KG1 (cell line): Measurements from ENCODE around the gene MPPE1.
"Not testable (repeated sequence)": the region's sequence is repeated elsewhere in the genome, so short reads cannot be mapped to it uniquely, and the experiment has no call there.

Source experiments
- DNase-seq: peaks from one replicate; lab custom pipeline; 2025; lab: John Stamatoyannopoulos, UW

Gene MPPE1, protein sequence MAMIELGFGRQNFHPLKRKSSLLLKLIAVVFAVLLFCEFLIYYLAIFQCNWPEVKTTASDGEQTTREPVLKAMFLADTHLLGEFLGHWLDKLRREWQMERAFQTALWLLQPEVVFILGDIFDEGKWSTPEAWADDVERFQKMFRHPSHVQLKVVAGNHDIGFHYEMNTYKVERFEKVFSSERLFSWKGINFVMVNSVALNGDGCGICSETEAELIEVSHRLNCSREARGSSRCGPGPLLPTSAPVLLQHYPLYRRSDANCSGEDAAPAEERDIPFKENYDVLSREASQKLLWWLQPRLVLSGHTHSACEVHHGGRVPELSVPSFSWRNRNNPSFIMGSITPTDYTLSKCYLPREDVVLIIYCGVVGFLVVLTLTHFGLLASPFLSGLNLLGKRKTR

GRCh38 chr18:11908182-11909060 lies at the start of gene MPPE1:
Gene MPPE1 (minus strand): TSS chr18:11908317. CDS start chr18:11897264, 11,053 bp downstream.
- peak; percentile 71 for DNase-seq

GRCh38 chr18:11957636-11958035 lies 49.5 kb upstream of the MPPE1 start:
- no peak for DNase-seq

- no peak for DNase-seq
These were observed 48.5 kb upstream of the MPPE1 start for GRCh38 chr18:11956371-11957308.

GRCh38 chr18:11955239-11956029 lies 47.3 kb upstream of the MPPE1 start:
- DNase-seq, result no peak

DNA sequence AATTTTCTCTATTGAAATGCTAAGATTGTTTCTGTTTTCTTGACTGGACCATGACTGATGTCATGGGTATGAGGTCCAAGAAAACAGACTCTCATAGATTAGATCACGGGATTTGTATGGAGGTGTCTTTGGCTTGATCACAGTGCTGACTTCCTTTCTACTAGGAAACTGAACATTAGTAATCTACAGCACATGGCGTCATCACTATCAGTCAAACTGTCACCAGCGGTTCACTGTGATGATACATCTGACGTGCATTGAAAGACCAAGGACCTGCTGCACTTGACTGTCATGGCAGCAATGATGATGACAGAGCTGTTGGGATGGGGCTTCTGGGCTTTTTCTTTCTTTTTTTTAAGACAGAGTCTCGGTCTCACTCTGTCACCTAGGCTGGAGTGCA lies 45.0 kb upstream of the MPPE1 start:
- no peak for DNase-seq

DNA sequence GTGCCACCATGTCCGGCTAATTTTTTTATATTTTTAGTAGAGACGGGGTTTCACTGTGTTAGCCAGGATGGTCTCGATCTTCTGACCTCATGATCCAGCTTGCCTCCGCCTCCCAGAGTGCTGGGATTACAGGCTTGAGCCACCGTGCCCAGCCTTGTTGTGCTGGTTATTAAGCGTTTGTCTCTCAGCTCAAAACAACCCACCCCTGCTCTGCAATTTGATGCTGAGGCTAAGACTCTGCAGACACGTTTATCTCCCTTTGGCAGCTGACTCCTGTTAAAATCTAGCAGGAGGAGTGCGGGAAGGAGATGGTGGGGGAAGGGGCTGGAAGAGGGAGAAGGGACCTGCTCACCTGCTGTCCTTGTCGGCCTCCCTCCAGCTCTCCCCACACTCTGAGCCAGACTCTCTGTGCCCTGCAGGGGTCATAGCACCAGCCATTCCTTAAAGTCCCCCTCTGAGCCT lies 43.3 kb upstream of the MPPE1 start:
- DNase-seq, result no peak

DNA sequence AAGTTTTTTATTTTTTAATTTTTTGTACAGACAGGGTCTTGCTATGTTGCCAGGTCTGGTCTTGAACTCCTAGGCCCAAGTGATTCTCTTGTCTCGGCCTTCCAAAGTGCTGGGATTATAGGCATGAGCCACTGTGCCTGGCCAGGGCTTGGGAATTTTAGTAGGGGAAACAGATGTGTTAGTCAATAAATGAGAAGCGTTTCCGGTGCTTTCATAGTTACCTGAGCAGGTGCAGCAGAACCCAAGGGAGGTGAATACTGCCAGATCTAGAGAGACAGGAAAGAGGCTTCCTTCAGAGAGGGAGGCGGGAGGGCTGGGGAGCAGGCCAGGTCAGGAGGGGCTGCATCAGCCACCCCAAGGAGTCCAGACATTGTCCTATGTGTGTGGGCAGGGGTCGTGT lies 42.7 kb upstream of the MPPE1 start:
- no peak for DNase-seq

DNA sequence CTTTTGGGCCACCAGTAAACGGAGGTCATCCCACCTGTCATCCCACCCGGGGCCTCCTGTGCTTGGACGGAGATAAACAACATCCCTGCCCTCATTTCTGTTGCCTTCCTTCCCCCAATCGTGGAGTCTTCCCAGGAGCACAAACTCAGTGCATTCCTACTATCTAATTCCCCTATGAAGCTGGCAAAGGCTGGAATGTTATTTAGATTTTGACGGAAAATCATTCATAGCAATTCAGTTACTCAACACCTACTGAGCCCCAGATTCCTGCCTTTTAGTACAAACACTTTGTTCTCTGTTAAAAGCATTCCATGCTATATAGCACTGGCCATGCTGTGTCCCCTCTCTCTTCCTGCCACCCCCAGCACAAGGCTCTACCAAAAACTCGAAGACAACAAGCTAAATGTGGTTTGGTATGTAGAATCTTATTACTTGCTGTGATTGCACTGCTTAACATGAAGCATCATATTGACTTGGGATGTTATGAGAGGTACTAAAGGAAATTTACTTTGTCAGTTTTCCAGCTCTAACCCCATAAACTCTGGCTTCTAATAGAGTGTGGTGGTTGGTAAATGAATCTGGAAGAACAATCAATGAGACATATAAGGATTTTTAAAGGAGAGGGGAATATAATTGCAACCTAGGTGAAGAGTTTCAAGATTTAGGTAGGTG lies 40.9 kb upstream of the MPPE1 start:
- DNase-seq, result no peak

DNA sequence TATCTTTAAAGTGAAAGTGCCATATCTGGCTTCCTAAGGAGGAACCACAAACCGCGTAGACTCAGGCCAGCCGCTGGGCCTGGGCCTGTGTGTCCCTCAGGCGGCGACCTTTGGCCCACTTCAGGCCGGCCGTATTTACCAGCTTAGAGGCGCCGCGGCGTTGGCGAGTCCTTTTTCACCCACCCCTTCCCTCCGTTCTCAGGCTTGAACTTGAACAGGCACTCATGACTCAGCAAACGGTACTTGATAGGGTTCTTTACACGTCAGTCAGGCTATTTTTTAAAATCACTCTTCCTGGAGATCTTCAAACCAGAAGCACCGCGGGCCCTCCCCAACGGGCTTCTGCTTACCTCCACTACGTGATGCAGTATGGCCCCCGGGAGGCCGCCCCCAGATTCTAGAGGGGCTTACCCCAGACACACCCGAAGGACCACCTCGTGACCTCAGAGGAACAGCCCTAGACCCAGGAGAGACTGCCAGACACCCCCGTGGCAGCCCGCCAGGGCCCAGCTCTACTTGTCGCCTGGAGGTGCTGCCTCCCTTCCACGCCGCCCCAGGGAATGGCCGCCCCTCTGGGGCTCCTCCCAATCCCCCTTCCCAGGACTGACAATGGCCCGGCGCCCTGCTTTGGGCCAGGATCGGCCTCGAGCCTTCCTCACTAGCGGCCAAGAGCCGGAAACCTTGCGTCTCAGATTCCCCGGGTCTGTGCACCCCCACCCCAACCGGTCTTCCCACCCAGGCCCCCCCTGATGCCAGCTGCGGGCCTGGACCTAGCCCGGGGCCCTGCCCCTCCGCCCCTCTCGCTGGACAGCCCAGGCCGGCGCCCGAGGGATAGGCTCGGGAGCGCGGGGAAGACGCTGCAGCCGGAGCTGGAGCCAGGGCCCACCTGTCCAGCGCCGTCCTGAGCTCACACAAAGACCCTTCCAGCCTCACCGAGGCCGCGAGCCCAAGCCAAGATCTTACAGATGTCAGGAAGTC lies 39.4 kb upstream of the MPPE1 start:
- peak; percentile 46 for DNase-seq

DNA sequence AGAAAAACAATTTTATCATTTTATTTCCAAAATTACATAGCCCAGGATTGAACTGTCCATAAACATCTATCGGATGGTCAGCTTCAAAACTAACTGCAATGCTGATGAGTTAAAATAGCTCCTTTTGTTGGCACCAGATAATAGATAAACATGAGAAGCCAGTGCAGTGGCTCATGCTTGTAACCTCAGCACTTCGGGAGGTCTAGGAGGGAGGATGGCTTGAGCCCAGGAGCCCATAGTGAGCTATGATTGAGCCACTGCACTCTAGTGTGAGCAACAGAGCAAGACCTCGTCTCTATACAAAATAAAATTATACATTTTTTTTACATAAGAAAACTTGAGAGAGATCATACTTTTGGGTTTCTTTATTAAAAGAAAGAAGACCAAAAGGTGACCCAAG lies 38.6 kb upstream of the MPPE1 start:
- no peak for DNase-seq

DNA sequence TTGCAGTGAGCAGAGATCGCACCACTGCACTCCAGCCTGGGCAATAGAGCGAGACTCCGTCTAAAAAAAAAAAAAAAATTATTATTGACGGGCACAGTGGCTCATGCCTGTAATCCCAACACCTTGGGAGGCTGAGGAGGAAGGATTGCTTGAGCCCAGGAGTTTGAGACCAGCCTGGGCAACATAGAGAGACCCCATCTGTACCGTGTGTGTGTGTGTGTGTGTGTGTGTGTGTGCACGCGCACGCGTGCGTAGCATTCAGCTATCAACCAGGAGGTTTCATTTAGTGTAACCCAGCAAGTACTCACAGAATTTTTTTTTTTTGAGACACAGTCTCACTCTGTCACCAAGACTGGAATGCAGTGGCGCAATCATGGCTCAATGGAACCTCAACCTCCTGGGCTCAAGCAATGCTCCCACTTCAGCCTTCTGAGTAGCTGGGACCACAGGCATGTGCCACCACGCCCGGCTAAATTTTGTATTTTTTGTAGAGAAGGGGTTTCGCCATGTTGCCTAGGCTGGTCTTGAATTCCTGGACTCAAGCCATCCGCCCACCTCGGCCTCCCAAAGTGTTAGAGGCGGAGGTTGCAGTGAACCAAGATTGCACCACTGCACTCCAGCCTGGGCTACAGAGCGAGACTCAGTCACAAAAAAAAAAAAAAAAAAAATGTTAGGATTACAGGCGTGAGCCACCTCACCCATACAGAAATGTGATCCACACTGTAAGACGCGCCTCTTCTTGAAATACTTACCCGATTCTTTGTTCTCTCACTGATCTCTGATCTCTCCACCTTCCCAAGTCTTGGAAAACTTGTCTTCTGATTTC lies 37.9 kb upstream of the MPPE1 start:
- not testable (repeated sequence) for DNase-seq

- no peak for DNase-seq
These were observed 36.7 kb upstream of the MPPE1 start for GRCh38 chr18:11944786-11945185.

- no peak for DNase-seq
These were observed 36.1 kb upstream of the MPPE1 start for GRCh38 chr18:11944252-11944651.

DNA sequence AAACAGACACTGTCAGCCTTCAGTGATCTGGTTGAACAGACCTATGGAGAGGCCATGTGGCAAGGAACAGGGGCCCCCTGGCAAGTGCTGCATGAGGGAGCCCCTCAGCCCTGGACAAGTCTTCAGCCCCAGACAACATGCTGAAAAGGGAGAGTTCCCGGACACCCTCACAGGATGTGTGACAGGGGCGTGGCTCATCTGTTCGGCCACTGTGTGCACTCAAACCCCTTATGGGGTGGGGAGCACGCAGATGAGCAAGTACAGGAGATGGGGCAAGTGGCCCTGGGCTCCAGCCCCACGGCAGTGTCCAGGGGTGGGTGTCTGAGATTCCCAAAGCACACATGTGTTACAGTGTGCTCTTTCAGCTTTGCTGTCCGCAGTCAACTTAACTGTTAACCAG lies 35.4 kb upstream of the MPPE1 start:
- DNase-seq, result no peak

DNA sequence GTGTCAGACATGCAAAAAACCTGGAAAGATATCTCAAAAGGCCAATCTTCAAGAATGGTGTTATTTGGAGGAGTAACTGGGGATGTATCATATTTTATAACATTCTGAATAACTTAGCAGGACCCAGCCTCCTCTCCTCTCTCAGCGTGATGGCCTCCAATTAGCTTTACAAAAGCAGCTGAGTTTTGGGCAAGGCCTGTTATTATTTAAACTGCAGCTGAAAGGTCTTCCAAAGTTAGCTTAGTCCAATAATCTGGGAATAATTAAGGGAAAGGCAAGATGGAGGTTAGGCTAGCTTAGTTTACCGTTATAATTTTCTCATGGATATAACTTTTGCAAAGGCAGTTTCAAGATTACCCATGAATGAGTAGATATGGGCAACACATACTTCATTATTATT lies 32.8 kb upstream of the MPPE1 start:
- DNase-seq, result no peak

- peak; percentile 75 for DNase-seq
These were observed 29.9 kb upstream of the MPPE1 start for GRCh38 chr18:11937874-11938478.

DNA sequence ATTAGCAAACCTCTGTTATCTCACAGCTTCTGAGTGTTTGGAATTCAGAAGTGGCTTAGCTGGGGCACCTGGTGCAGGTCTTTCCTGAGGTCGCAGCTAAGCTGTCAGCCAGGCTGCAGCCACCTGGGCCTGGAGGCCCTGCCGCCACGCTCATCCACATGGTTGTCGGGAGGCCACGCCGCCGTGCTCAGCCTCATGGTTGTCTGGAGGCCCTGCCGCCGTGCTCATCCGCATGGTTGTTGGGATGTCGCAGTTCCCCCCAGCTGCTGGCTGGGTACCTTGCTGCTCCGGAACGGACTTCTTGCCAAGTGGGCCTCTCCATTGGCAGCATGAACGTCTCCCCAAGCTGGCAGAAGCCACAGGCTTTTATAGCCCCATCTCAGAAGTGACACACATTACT lies 24.3 kb upstream of the MPPE1 start:
- DNase-seq, result no peak

DNA sequence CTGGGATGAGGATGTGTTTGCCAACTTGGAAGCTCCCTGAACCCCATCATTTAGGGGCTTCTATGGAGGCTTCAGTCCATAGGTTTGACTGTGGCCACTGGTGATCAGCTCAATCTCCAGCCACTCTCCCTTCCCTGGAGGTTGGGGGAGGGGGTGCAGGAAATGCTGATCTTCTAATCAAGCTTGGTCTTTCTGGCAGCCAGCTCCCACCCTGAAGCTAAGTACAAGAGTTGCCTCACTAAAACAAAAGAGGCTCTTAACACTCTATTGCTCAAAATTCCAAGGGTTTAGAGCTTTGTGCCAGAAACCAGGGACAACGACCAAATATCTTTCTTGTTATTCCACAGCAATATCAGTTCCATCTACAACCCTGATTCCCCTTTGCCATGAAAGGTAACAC lies 19.4 kb upstream of the MPPE1 start:
- no peak for DNase-seq
